ENCODE data around the gene SP140L.
"Not testable (repeated sequence)": the region's sequence is repeated elsewhere in the genome, so short reads cannot be mapped to it uniquely, and the experiment has no call there.

Gene SP140L

DNA sequence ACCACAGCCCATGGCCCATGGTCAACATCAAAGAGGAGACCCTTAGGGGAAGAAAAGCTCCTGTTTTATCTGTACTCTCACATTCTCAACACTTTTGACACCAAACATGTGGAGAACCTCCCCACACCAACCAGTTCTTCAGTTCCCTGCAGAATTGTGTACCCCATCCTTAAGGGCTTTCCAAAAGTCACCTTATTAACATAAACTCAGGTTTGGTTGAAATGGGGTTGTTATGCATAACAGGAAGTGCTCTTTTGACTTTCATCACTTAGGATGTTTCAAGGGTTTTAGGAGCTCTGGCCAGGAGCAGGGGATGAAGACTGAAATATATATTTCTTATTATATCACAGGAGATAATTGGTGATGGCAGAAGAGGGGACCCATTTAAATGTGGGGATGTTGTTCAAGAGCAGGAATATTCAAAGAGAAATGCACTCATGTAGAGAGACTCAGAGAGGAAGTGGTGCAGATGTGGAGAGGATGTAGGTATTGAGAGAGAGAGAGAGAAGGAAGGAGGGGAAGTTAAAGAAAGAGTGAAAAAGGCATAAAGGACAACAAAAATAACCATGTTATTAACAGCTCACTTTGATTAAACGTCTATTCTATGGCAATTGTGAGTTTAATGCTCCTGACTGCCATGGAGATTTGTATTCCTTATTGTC, 35.2 kb downstream of the SP140L start:
- DNase-seq (ENCODE audit: low read depth), result no peak
- H3K4me3 ChIP-seq (ENCODE audit: low read depth, low read length), result no peak overlapping the region
- in situ Hi-C loops (cut with HindIII; ENCODE audit: low sequenced_read_pairs), result no loop called here
- TF ChIP-seq CTCF (IDR thresholded peaks at IDR 0.05; ENCODE audit: low read depth, low read length, missing control alignments), result no peak

GRCh38 chr2:230382108-230382507, 55.1 kb downstream of the SP140L start:
- in situ Hi-C loops (cut with HindIII; ENCODE audit: low sequenced_read_pairs), result no loop called here
- H3K4me3 ChIP-seq (ENCODE audit: low read depth, low read length), result no peak overlapping the region
- TF ChIP-seq CTCF (IDR thresholded peaks at IDR 0.05; ENCODE audit: low read depth, low read length, missing control alignments), result no peak
- DNase-seq (ENCODE audit: low read depth), result no peak

DNA sequence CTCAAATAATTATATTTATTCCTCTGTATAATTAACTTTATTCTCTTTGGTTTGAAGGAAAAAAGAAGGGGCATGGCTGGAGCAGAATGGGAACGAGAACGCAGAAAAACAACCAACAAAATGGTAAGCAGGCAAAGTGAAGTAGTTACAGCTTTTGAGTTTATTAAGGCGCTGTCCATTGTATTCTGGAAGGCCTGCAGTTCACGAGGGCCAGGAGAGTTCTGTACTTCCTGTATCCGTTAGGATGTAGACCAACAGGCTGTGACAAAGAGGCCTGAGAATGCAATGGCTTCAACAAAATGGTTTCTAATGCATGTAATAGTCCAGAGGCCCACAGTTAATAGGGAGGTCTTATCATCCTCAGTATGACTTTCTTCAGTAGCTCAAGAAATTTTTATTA, 56.5 kb downstream of the SP140L start:
- no peak for TF ChIP-seq CTCF (IDR thresholded peaks at IDR 0.05; ENCODE audit: low read depth, low read length, missing control alignments)
- no peak overlapping the region for H3K4me3 ChIP-seq (ENCODE audit: low read depth, low read length)
- no peak for DNase-seq (ENCODE audit: low read depth)
- in situ Hi-C loops (cut with HindIII; ENCODE audit: low sequenced_read_pairs), result no loop called here

GRCh38 chr2:230384986-230385385, 58.0 kb downstream of the SP140L start:
- H3K4me3 ChIP-seq (ENCODE audit: low read depth, low read length), result no peak overlapping the region
- in situ Hi-C loops (cut with HindIII; ENCODE audit: low sequenced_read_pairs), result no loop called here
- DNase-seq (ENCODE audit: low read depth), result no peak
- no peak for TF ChIP-seq CTCF (IDR thresholded peaks at IDR 0.05; ENCODE audit: low read depth, low read length, missing control alignments)

GRCh38 chr2:230394301-230394700, 67.3 kb downstream of the SP140L start:
- H3K4me3 ChIP-seq (ENCODE audit: low read depth, low read length), result no peak overlapping the region
- in situ Hi-C loops (cut with HindIII; ENCODE audit: low sequenced_read_pairs), result no loop called here
- no peak for DNase-seq (ENCODE audit: low read depth)
- no peak for TF ChIP-seq CTCF (IDR thresholded peaks at IDR 0.05; ENCODE audit: low read depth, low read length, missing control alignments)

- DNase-seq (ENCODE audit: low read depth); in situ Hi-C loops (cut with HindIII; ENCODE audit: low sequenced_read_pairs); H3K4me3 ChIP-seq (ENCODE audit: low read depth, low read length): not testable (repeated sequence)
Measured at GRCh38 chr2:230398698-230399097, 71.7 kb downstream of the SP140L start.

GRCh38 chr2:230400041-230400440, 73.0 kb downstream of the SP140L start:
- DNase-seq (ENCODE audit: low read depth), result no peak
- in situ Hi-C loops (cut with HindIII; ENCODE audit: low sequenced_read_pairs), result no loop called here
- no peak for TF ChIP-seq CTCF (IDR thresholded peaks at IDR 0.05; ENCODE audit: low read depth, low read length, missing control alignments)
- H3K4me3 ChIP-seq (ENCODE audit: low read depth, low read length), result no peak overlapping the region
